ENCODE results near the gene BMP3. TPM values are rescaled to one million over a fixed set of nuclear protein-coding genes. Genes with fewer than 3 reads are reported as not detected.
A peak's percentile ranks its signal among the peaks of the same experiment; 100 is the strongest.

The BMP3 gene
- polyA plus RNA-seq, 3 donors from 2014 or later = 0.10 TPM; not detected in 2

GRCh38 chr4:81060587-81061343, 30.3 kb downstream of the BMP3 start:
- DNase-seq = no peak
- Mint-ChIP-seq H3K4me3 (no peak overlapping the region), H3K4me1 (no peaks in the 10 kb centered on the region), H3K9me3 (peaks cover 0 to 1% (median 0%) of the 10 kb centered on the region in 6 donors), H3K27me3 (ENCODE audit: low read depth in 3 of 3) (peaks cover 0 to 2% (median 0%) of the 10 kb centered on the region in 3 donors), H3K36me3 (no peaks in the 10 kb centered on the region), H3K27ac (no peak overlapping the region)

- peaks cover 0 to 2% (median 0%) of the 10 kb centered on the region in 3 donors for H3K27me3 Mint-ChIP-seq (ENCODE audit: low read depth in 3 of 3)
- no peak overlapping the region for H3K4me3 Mint-ChIP-seq
- no peak for DNase-seq
- H3K36me3 Mint-ChIP-seq = no peaks in the 10 kb centered on the region
- H3K9me3 Mint-ChIP-seq = peaks cover 0 to 1% (median 0%) of the 10 kb centered on the region in 6 donors
- H3K4me1 Mint-ChIP-seq = no peaks in the 10 kb centered on the region
- H3K27ac Mint-ChIP-seq = no peak overlapping the region
Measured at GRCh38 chr4:81061344-81061730, 30.8 kb downstream of the BMP3 start.

GRCh38 chr4:81062001-81062400, 31.5 kb downstream of the BMP3 start:
- peaks cover 0 to 1% (median 0%) of the 10 kb centered on the region in 6 donors for H3K9me3 Mint-ChIP-seq
- H3K36me3 Mint-ChIP-seq = no peaks in the 10 kb centered on the region
- no peaks in the 10 kb centered on the region for H3K4me1 Mint-ChIP-seq
- no peak overlapping the region for H3K27ac Mint-ChIP-seq
- peaks cover 0 to 2% (median 0%) of the 10 kb centered on the region in 3 donors for H3K27me3 Mint-ChIP-seq (ENCODE audit: low read depth in 3 of 3)
- DNase-seq = no peak
- no peak overlapping the region for H3K4me3 Mint-ChIP-seq

GRCh38 chr4:81065446-81065845, 34.9 kb downstream of the BMP3 start:
- no peak overlapping the region for H3K27ac Mint-ChIP-seq

GRCh38 chr4:81069706-81070331, 39.3 kb downstream of the BMP3 start:
- H3K27me3 Mint-ChIP-seq (ENCODE audit: low read depth in 3 of 3) = peaks cover 0 to 2% (median 0%) of the 10 kb centered on the region in 3 donors
- peak; percentile 35 to 54 (median 49) for DNase-seq
- no peak overlapping the region for H3K27ac Mint-ChIP-seq
- peaks cover 0 to 3% (median 0%) of the 10 kb centered on the region in 6 donors for H3K9me3 Mint-ChIP-seq
- H3K36me3 Mint-ChIP-seq = no peaks in the 10 kb centered on the region
- H3K4me1 Mint-ChIP-seq = no peaks in the 10 kb centered on the region
- no peak overlapping the region for H3K4me3 Mint-ChIP-seq

More at GRCh38 chr4:81065446-81065845, 34.9 kb downstream of the BMP3 start:
- no peak for DNase-seq
- Mint-ChIP-seq H3K9me3 (peaks cover 0 to 1% (median 0%) of the 10 kb centered on the region in 6 donors), H3K36me3 (no peaks in the 10 kb centered on the region), H3K4me3 (no peak overlapping the region), H3K4me1 (no peaks in the 10 kb centered on the region), H3K27me3 (ENCODE audit: low read depth in 3 of 3) (peaks cover 0 to 2% (median 0%) of the 10 kb centered on the region in 3 donors)

GRCh38 chr4:81071013-81071412, 40.5 kb downstream of the BMP3 start:
- no peak overlapping the region for H3K4me3 Mint-ChIP-seq
- H3K27me3 Mint-ChIP-seq (ENCODE audit: low read depth in 3 of 3) = no peaks in the 10 kb centered on the region
- no peaks in the 10 kb centered on the region for H3K4me1 Mint-ChIP-seq
- no peaks in the 10 kb centered on the region for H3K36me3 Mint-ChIP-seq
- H3K9me3 Mint-ChIP-seq = peaks cover 0 to 2% (median 0%) of the 10 kb centered on the region in 6 donors
- H3K27ac Mint-ChIP-seq = no peak overlapping the region
- no peak for DNase-seq

GRCh38 chr4:81081156-81081555, 50.6 kb downstream of the BMP3 start:
- Mint-ChIP-seq H3K4me3 (no peak overlapping the region), H3K9me3 (peaks cover 0 to 2% (median 0%) of the 10 kb centered on the region in 6 donors), H3K27ac (no peak overlapping the region), H3K4me1 (no peaks in the 10 kb centered on the region), H3K36me3 (no peaks in the 10 kb centered on the region), H3K27me3 (ENCODE audit: low read depth in 3 of 3) (peaks cover 3 to 4% (median 3%) of the 10 kb centered on the region in 3 donors)
- no peak for DNase-seq

GRCh38 chr4:81084029-81084428, 53.5 kb downstream of the BMP3 start:
- Mint-ChIP-seq H3K4me3 (no peak overlapping the region), H3K4me1 (no peaks in the 10 kb centered on the region), H3K27me3 (ENCODE audit: low read depth in 3 of 3) (peaks cover 3% of the 10 kb centered on the region in 3 donors), H3K27ac (no peak overlapping the region), H3K36me3 (no peaks in the 10 kb centered on the region), H3K9me3 (peaks cover 0 to 2% (median 0%) of the 10 kb centered on the region in 6 donors)
- no peak for DNase-seq

GRCh38 chr4:81084634-81085033, 54.1 kb downstream of the BMP3 start:
- no peaks in the 10 kb centered on the region for H3K36me3 Mint-ChIP-seq
- no peaks in the 10 kb centered on the region for H3K4me1 Mint-ChIP-seq

GRCh38 chr4:81085291-81085690, 54.8 kb downstream of the BMP3 start:
- no peak overlapping the region for H3K27ac Mint-ChIP-seq
- peaks cover 2 to 3% (median 3%) of the 10 kb centered on the region in 3 donors for H3K27me3 Mint-ChIP-seq (ENCODE audit: low read depth in 3 of 3)
- H3K4me1 Mint-ChIP-seq = no peaks in the 10 kb centered on the region
- no peak for DNase-seq
- no peak overlapping the region for H3K4me3 Mint-ChIP-seq
- H3K36me3 Mint-ChIP-seq = no peaks in the 10 kb centered on the region
- H3K9me3 Mint-ChIP-seq = peaks cover 0 to 2% (median 0%) of the 10 kb centered on the region in 6 donors

More at GRCh38 chr4:81084634-81085033, 54.1 kb downstream of the BMP3 start:
- no peak overlapping the region for H3K27ac Mint-ChIP-seq
- no peak for DNase-seq
- H3K9me3 Mint-ChIP-seq = peaks cover 0 to 2% (median 0%) of the 10 kb centered on the region in 6 donors
- peaks cover 3% of the 10 kb centered on the region in 3 donors for H3K27me3 Mint-ChIP-seq (ENCODE audit: low read depth in 3 of 3)
- no peak overlapping the region for H3K4me3 Mint-ChIP-seq

- H3K4me3 Mint-ChIP-seq = no peak overlapping the region
- no peaks in the 10 kb centered on the region for H3K9me3 Mint-ChIP-seq
- no peaks in the 10 kb centered on the region for H3K36me3 Mint-ChIP-seq
- H3K27me3 Mint-ChIP-seq (ENCODE audit: low read depth in 3 of 3) = peaks cover 0 to 3% (median 0%) of the 10 kb centered on the region in 3 donors
- no peak overlapping the region for H3K27ac Mint-ChIP-seq
- no peaks in the 10 kb centered on the region for H3K4me1 Mint-ChIP-seq
- no peak for DNase-seq
Measured at GRCh38 chr4:81085979-81086378, 55.5 kb downstream of the BMP3 start.

- H3K4me1 Mint-ChIP-seq = no peaks in the 10 kb centered on the region
- DNase-seq = no peak
- no peak overlapping the region for H3K4me3 Mint-ChIP-seq
- no peak overlapping the region for H3K27ac Mint-ChIP-seq
- H3K36me3 Mint-ChIP-seq = no peaks in the 10 kb centered on the region
- no peaks in the 10 kb centered on the region for H3K9me3 Mint-ChIP-seq
- H3K27me3 Mint-ChIP-seq (ENCODE audit: low read depth in 3 of 3) = peaks cover 0 to 6% (median 0%) of the 10 kb centered on the region in 3 donors
Measured at GRCh38 chr4:81093720-81094401, 63.4 kb downstream of the BMP3 start.

- H3K9me3 Mint-ChIP-seq = peaks cover 0 to 2% (median 0%) of the 10 kb centered on the region in 6 donors
- no peak overlapping the region for H3K27ac Mint-ChIP-seq
- H3K4me1 Mint-ChIP-seq = no peaks in the 10 kb centered on the region
- H3K4me3 Mint-ChIP-seq = no peak overlapping the region
- no peaks in the 10 kb centered on the region for H3K36me3 Mint-ChIP-seq
- no peak for DNase-seq
- H3K27me3 Mint-ChIP-seq (ENCODE audit: low read depth in 3 of 3) = peaks cover 0 to 6% (median 0%) of the 10 kb centered on the region in 3 donors
Measured at GRCh38 chr4:81095389-81095788, 64.9 kb downstream of the BMP3 start.

- H3K36me3 Mint-ChIP-seq = no peaks in the 10 kb centered on the region
- H3K4me3 Mint-ChIP-seq = no peak overlapping the region
- H3K27me3 Mint-ChIP-seq (ENCODE audit: low read depth in 3 of 3) = peaks cover 0 to 4% (median 0%) of the 10 kb centered on the region in 3 donors
- peaks cover 0 to 2% (median 0%) of the 10 kb centered on the region in 6 donors for H3K9me3 Mint-ChIP-seq
- no peak overlapping the region for H3K27ac Mint-ChIP-seq
- DNase-seq = no peak
- no peaks in the 10 kb centered on the region for H3K4me1 Mint-ChIP-seq
Measured at GRCh38 chr4:81096566-81096965, 66.1 kb downstream of the BMP3 start.

All from immature natural killer cell (primary cell).